Hepatic stellate cell (primary cell): ENCODE results near the gene MYCBP.

Source experiments
- DNase-seq: peaks from one replicate; pipeline ENCODE4 v3.0.0; 2011; ENCODE audit warnings: low spot score

MYCBP gene

GRCh38 chr1:38820860-38821259 is 52.3 kb downstream of the MYCBP start:
- DNase-seq: no peak

GRCh38 chr1:38819516-38819915 is 53.6 kb downstream of the MYCBP start:
- DNase-seq: no peak

GRCh38 chr1:38819040-38819439 is 54.1 kb downstream of the MYCBP start:
- no peak for DNase-seq

- DNase-seq: peak; percentile 36
These were observed 54.8 kb downstream of the MYCBP start for GRCh38 chr1:38818175-38818976.

- DNase-seq: no peak
These were observed 55.6 kb downstream of the MYCBP start for GRCh38 chr1:38817267-38818174.

- no peak for DNase-seq
These were observed 57.1 kb downstream of the MYCBP start for GRCh38 chr1:38815903-38816627.

GRCh38 chr1:38814984-38815464 is 58.1 kb downstream of the MYCBP start:
- no peak for DNase-seq

GRCh38 chr1:38814444-38814983 is 58.6 kb downstream of the MYCBP start:
- no peak for DNase-seq

GRCh38 chr1:38812981-38813380 is 60.2 kb downstream of the MYCBP start:
- DNase-seq: no peak
